Testis (tissue), 5 donors: ENCODE data around the gene TAS2R46. TPM values are rescaled to one million over a fixed set of nuclear protein-coding genes. Genes with fewer than 3 reads are reported as not detected.
"Not testable (repeated sequence)": the region's sequence is repeated elsewhere in the genome, so short reads cannot be mapped to it uniquely, and the experiment has no call there.

ENCODE experiments used
- DNase-seq: peaks from one replicate; pipeline ENCODE4 v3.0.0-alpha.2; 2019
- H3K27ac ChIP-seq, 2 donors: fragments of 200-600 bp; sonication (generic); one replicate each; pipeline ENCODE4 v1.5.1; 2019
- H3K27me3 ChIP-seq: fragments of 200-600 bp; sonication (generic); one replicate; pipeline ENCODE4 v1.5.1; 2019
- H3K36me3 ChIP-seq: fragments of 200-600 bp; sonication (generic); one replicate; pipeline ENCODE4 v1.5.1; 2017; ENCODE audit warnings: low read depth; ENCODE audit errors: missing control alignments
- H3K4me1 ChIP-seq: fragments of 200-600 bp; sonication (generic); one replicate; pipeline ENCODE4 v1.5.1; 2019
- H3K4me3 ChIP-seq, 2 donors: fragments of 200-600 bp; sonication (generic); one replicate each; pipeline ENCODE4 v1.5.1; 2017 to 2019
- H3K9me3 ChIP-seq: fragments of 200-600 bp; sonication (generic); one replicate; pipeline ENCODE4 v1.5.1; 2017
- CTCF ChIP-seq, 3 experiments: fragments of 450-650 bp in 2 of 3; fragments of 200-600 bp in 1 of 3; sonication (generic) in 1 of 3; IDR thresholded peaks; one replicate each; pipeline ENCODE4 v1.5.1; 2016 to 2019; ENCODE audit warnings: antibody characterized with exemption in 3 of 3, mild to moderate bottlenecking in 2 of 3, moderate library complexity in 1 of 3
- POLR2A ChIP-seq: fragments of 450-650 bp; IDR thresholded peaks from one replicate; pipeline ENCODE4 v1.6.1; 2017; ENCODE audit warnings: antibody characterized with exemption, mild to moderate bottlenecking, moderate library complexity
- WGBS, 2 donors: methylation state at CpG; one replicate each; pipeline ENCODE4 v1.1.5; 2018; 5-methylcytosine and 5-hydroxymethylcytosine counted together
- intact Hi-C: fragments of 100-400 bp; cut with DNase I; formaldehyde crosslinking; loops from one replicate; pipeline ENCODE4 v1.15.1; 2023; ENCODE audit warnings: low total_unique reads
- long read RNA-seq, 2 donors: transcript quantifications; one replicate each; lab custom pipeline, GENCODE V29; 2026
- polyA plus RNA-seq: library from polyadenylated mRNA; stranded (reverse); fragments of 350-450 nt; fragmentation: Illumina TruSeq; extraction: RNeasy Lipid Tissue Mini Kit (QIAGEN cat#74804); gene quantifications from one replicate; pipeline ENCODE4 v1.2.3, GENCODE V29; 2014; ENCODE audit warnings: low read depth, low replicate concordance; ENCODE audit not compliant: insufficient read depth
- total RNA-seq, 2 donors: library from RNA; depleted of rRNA; stranded (reverse); fragments of >200 nt; gene quantifications; one replicate each; pipeline ENCODE4 v1.2.3, GENCODE V29; 2016

Gene TAS2R46
- total RNA-seq (1 to 10 TPM; 3.2 to 5.4 TPM), polyA plus RNA-seq (not detected)
- long read RNA-seq, donor 1 = 0 reads
- long read RNA-seq, donor 2 = 0 reads

- H3K27me3 ChIP-seq, H3K36me3 ChIP-seq, DNase-seq, H3K27ac ChIP-seq, intact Hi-C loops, H3K4me3 ChIP-seq, H3K4me1 ChIP-seq, H3K9me3 ChIP-seq: not testable (repeated sequence)
- 89 to 100% methylated on average over 1 of the region's 1 CpG for WGBS, 2 donors
Measured at GRCh38 chr12:11062194-11062593, at the start of gene TAS2R46. Gene TAS2R46 (minus strand): TSS chr12:11062294. CDS start chr12:11062294, 0 bp downstream.

- intact Hi-C loops = not testable (repeated sequence)
- WGBS, 2 donors = 90 to 94% methylated on average over 1 of the region's 1 CpG
Measured at GRCh38 chr12:11111213-11111612, 49.1 kb upstream of the TAS2R46 start.

GRCh38 chr12:11108862-11109261, 46.8 kb upstream of the TAS2R46 start:
- no peaks in the 10 kb centered on the region for H3K4me1 ChIP-seq
- no peaks in the 10 kb centered on the region for H3K36me3 ChIP-seq
- no peak for TF ChIP-seq CTCF (IDR thresholded peaks at IDR 0.05)
- no peak for TF ChIP-seq POLR2A
- no peak overlapping the region for H3K27ac ChIP-seq
- no peak overlapping the region for H3K4me3 ChIP-seq
- DNase-seq = no peak
- H3K27me3 ChIP-seq = no peaks in the 10 kb centered on the region
- intact Hi-C loops = no loop called here
- WGBS, 2 donors = 86 to 100% methylated on average over 1 to 2 of the region's 2 CpGs
- H3K9me3 ChIP-seq = no peaks in the 10 kb centered on the region

More at GRCh38 chr12:11111213-11111612, 49.1 kb upstream of the TAS2R46 start:
- H3K27me3 ChIP-seq, H3K36me3 ChIP-seq, H3K9me3 ChIP-seq, H3K4me3 ChIP-seq, DNase-seq, H3K27ac ChIP-seq, H3K4me1 ChIP-seq: not testable (repeated sequence)

- no peak overlapping the region for H3K4me3 ChIP-seq
- H3K9me3 ChIP-seq = no peaks in the 10 kb centered on the region
- no peak for TF ChIP-seq CTCF (IDR thresholded peaks at IDR 0.05)
- no peak for TF ChIP-seq POLR2A
- no peaks in the 10 kb centered on the region for H3K36me3 ChIP-seq
- H3K4me1 ChIP-seq = no peaks in the 10 kb centered on the region
- WGBS, 2 donors = 87 to 93% methylated on average over 1 of the region's 1 CpG
- intact Hi-C loops = no loop called here
- no peak for DNase-seq
- H3K27me3 ChIP-seq = no peaks in the 10 kb centered on the region
- H3K27ac ChIP-seq = no peak overlapping the region
Measured at GRCh38 chr12:11107719-11108118, 45.6 kb upstream of the TAS2R46 start.

- Histone ChIP-seq H3K27ac (no peak overlapping the region), H3K4me3 (no peak overlapping the region), H3K9me3 (no peaks in the 10 kb centered on the region), H3K36me3 (no peaks in the 10 kb centered on the region), H3K27me3 (no peaks in the 10 kb centered on the region), H3K4me1 (no peaks in the 10 kb centered on the region)
- no peak for DNase-seq
- WGBS, 2 donors = 92 to 97% methylated on average over 2 of the region's 2 CpGs
- intact Hi-C loops = no loop called here
- no peak for TF ChIP-seq POLR2A
- no peak for TF ChIP-seq CTCF (IDR thresholded peaks at IDR 0.05)
Measured at GRCh38 chr12:11106288-11106687, 44.2 kb upstream of the TAS2R46 start.

- no peak for DNase-seq
- intact Hi-C loops = no loop called here
- no peaks in the 10 kb centered on the region for H3K9me3 ChIP-seq
- 54 to 80% methylated on average over 2 of the region's 2 CpGs for WGBS, 2 donors
- no peak overlapping the region for H3K4me3 ChIP-seq
- H3K4me1 ChIP-seq = no peaks in the 10 kb centered on the region
- H3K27me3 ChIP-seq = no peaks in the 10 kb centered on the region
- H3K36me3 ChIP-seq = no peaks in the 10 kb centered on the region
- no peak for TF ChIP-seq POLR2A
- TF ChIP-seq CTCF (IDR thresholded peaks at IDR 0.05) = no peak
- no peak overlapping the region for H3K27ac ChIP-seq
Measured at GRCh38 chr12:11105546-11105945, 43.5 kb upstream of the TAS2R46 start.

- H3K9me3 ChIP-seq, DNase-seq, intact Hi-C loops, H3K4me3 ChIP-seq, H3K4me1 ChIP-seq, H3K27me3 ChIP-seq, H3K27ac ChIP-seq, H3K36me3 ChIP-seq: not testable (repeated sequence)
- no CpG with 5 or more reads among the region's 2 CpGs for WGBS, 2 donors
Measured at GRCh38 chr12:11094910-11095309, 32.8 kb upstream of the TAS2R46 start.
